ENCODE results near the gene USP26.
"Not testable (repeated sequence)": the region's sequence is repeated elsewhere in the genome, so short reads cannot be mapped to it uniquely, and the experiment has no call there.

The USP26 gene

GRCh38 chrX:133046601-133047000 lies 50.3 kb downstream of the USP26 start:
- TF ChIP-seq CTCF (IDR thresholded peaks at IDR 0.05; ENCODE audit: low read depth, low read length, missing control alignments) = no peak
- Histone ChIP-seq H3K36me3 (replicated peaks) (no peaks in the 10 kb centered on the region), H3K4me3 (ENCODE audit: low read depth, low read length) (no peak overlapping the region), H3K27ac (no peak overlapping the region), H3K27me3 (replicated peaks) (no peaks in the 10 kb centered on the region)
- DNase-seq = no peak
- in situ Hi-C loops (cut with HindIII; ENCODE audit: low pct_ligation_motif_present, low sequenced_read_pairs) = no loop called here

- peak; percentile 1 for DNase-seq
- in situ Hi-C loops (cut with HindIII; ENCODE audit: low pct_ligation_motif_present, low sequenced_read_pairs) = no loop called here
- H3K4me3 ChIP-seq (ENCODE audit: low read depth, low read length) = no peak overlapping the region
- peak; percentile 45 for TF ChIP-seq CTCF (IDR thresholded peaks at IDR 0.05; ENCODE audit: low read depth, low read length, missing control alignments)
- H3K27me3 ChIP-seq (replicated peaks) = no peaks in the 10 kb centered on the region
- H3K36me3 ChIP-seq (replicated peaks) = no peaks in the 10 kb centered on the region
- no peak overlapping the region for H3K27ac ChIP-seq
Observed at GRCh38 chrX:133045986-133046385, 50.9 kb downstream of the USP26 start.

GRCh38 chrX:133044145-133044786 lies 52.6 kb downstream of the USP26 start:
- H3K36me3 ChIP-seq (replicated peaks); H3K27ac ChIP-seq; DNase-seq; H3K4me3 ChIP-seq (ENCODE audit: low read depth, low read length); H3K27me3 ChIP-seq (replicated peaks); in situ Hi-C loops (cut with HindIII; ENCODE audit: low pct_ligation_motif_present, low sequenced_read_pairs): not testable (repeated sequence)

GRCh38 chrX:133042260-133042659 lies 54.6 kb downstream of the USP26 start:
- Histone ChIP-seq H3K27ac (no peak overlapping the region), H3K27me3 (replicated peaks) (no peaks in the 10 kb centered on the region), H3K36me3 (replicated peaks) (no peaks in the 10 kb centered on the region), H3K4me3 (ENCODE audit: low read depth, low read length) (no peak overlapping the region)
- in situ Hi-C loops (cut with HindIII; ENCODE audit: low pct_ligation_motif_present, low sequenced_read_pairs) = no loop called here
- TF ChIP-seq CTCF (IDR thresholded peaks at IDR 0.05; ENCODE audit: low read depth, low read length, missing control alignments) = no peak
- no peak for DNase-seq

- H3K4me3 ChIP-seq (ENCODE audit: low read depth, low read length) = no peak overlapping the region
- no peak overlapping the region for H3K27ac ChIP-seq
- H3K36me3 ChIP-seq (replicated peaks) = no peaks in the 10 kb centered on the region
- DNase-seq = no peak
- in situ Hi-C loops (cut with HindIII; ENCODE audit: low pct_ligation_motif_present, low sequenced_read_pairs) = no loop called here
- no peak for TF ChIP-seq CTCF (IDR thresholded peaks at IDR 0.05; ENCODE audit: low read depth, low read length, missing control alignments)
- H3K27me3 ChIP-seq (replicated peaks) = no peaks in the 10 kb centered on the region
Observed at GRCh38 chrX:133033010-133033409, 63.9 kb downstream of the USP26 start.

GRCh38 chrX:133018229-133018628 lies 78.7 kb downstream of the USP26 start:
- Histone ChIP-seq H3K4me3 (ENCODE audit: low read depth, low read length) (no peak overlapping the region), H3K27ac (no peak overlapping the region), H3K27me3 (replicated peaks) (no peaks in the 10 kb centered on the region), H3K36me3 (replicated peaks) (no peaks in the 10 kb centered on the region)
- in situ Hi-C loops (cut with HindIII; ENCODE audit: low pct_ligation_motif_present, low sequenced_read_pairs) = no loop called here
- TF ChIP-seq CTCF (IDR thresholded peaks at IDR 0.05; ENCODE audit: low read depth, low read length, missing control alignments) = no peak
- DNase-seq = no peak
